DOHH2 (cell line): ENCODE measurements around the gene ZNF563.

Experiments
- H3F3A ChIP-seq: fragments of 200-600 bp; sonication (generic), shearing (Covaris generic); 2 replicates; pipeline ENCODE4 v1.6.0; 2016; ENCODE audit warnings: antibody characterized with exemption, mild to moderate bottlenecking; ENCODE audit not compliant: control insufficient read depth, insufficient read depth
- H3K27ac ChIP-seq: fragments of 200-600 bp; sonication (generic); 2 replicates; pipeline ENCODE4 v1.5.1; 2014; ENCODE audit warnings: low read depth, mild to moderate bottlenecking, low read length, moderate library complexity
- H3K27me3 ChIP-seq: fragments of 200-600 bp; sonication (generic); 2 replicates; pipeline ENCODE4 v1.6.1; 2014; ENCODE audit warnings: mild to moderate bottlenecking, low read length, mixed read lengths; ENCODE audit not compliant: control insufficient read depth
- H3K36me3 ChIP-seq: fragments of 200-600 bp; sonication (generic); 2 replicates; pipeline ENCODE4 v1.6.1; 2014; ENCODE audit warnings: mild to moderate bottlenecking, low read length, moderate library complexity, mixed read lengths; ENCODE audit not compliant: control insufficient read depth
- H3K4me1 ChIP-seq: fragments of 200-600 bp; sonication (generic); 2 replicates; pipeline ENCODE4 v1.6.1; 2014; ENCODE audit warnings: mild to moderate bottlenecking, low read length, mixed read lengths; ENCODE audit not compliant: control insufficient read depth
- H3K4me2 ChIP-seq: fragments of 200-600 bp; sonication (generic); 2 replicates; pipeline ENCODE4 v1.6.0; 2014; ENCODE audit warnings: mild to moderate bottlenecking, low read length, moderate library complexity
- H3K4me3 ChIP-seq: fragments of 200-600 bp; sonication (generic); 2 replicates; pipeline ENCODE4 v1.5.1; 2014; ENCODE audit warnings: mild to moderate bottlenecking, low read length, mixed read lengths
- H3K79me2 ChIP-seq: fragments of 200-600 bp; sonication (generic); 2 replicates; pipeline ENCODE4 v1.6.1; 2014; ENCODE audit warnings: mild to moderate bottlenecking, low read length, mixed read lengths; ENCODE audit not compliant: control insufficient read depth
- H3K9me2 ChIP-seq: fragments of 200-600 bp; sonication (generic); replicated peaks from 2 replicates; pipeline ENCODE4 v1.6.1; 2014; ENCODE audit warnings: mild to moderate bottlenecking, low read length, mixed read lengths; ENCODE audit not compliant: control insufficient read depth
- H3K9me3 ChIP-seq: fragments of 200-600 bp; sonication (generic); 2 replicates; pipeline ENCODE4 v1.6.1; 2014; ENCODE audit warnings: antibody characterized with exemption, low read length, mixed read lengths; ENCODE audit not compliant: control insufficient read depth, insufficient read depth
- H4K20me1 ChIP-seq: fragments of 200-600 bp; sonication (generic); 2 replicates; pipeline ENCODE4 v1.6.0; 2014; ENCODE audit warnings: low read depth, mild to moderate bottlenecking, antibody characterized with exemption, low read length, moderate library complexity; ENCODE audit not compliant: control insufficient read depth, insufficient read depth
- CTCF ChIP-seq: fragments of 200-600 bp; sonication (generic); IDR thresholded peaks from one replicate; pipeline ENCODE4 v1.5.1; 2014; ENCODE audit warnings: antibody characterized with exemption, mild to moderate bottlenecking, low read depth, low read length; ENCODE audit not compliant: poor library complexity, severe bottlenecking
- EZH2phosphoT487 ChIP-seq: fragments of 200-600 bp; sonication (generic); IDR thresholded peaks from 2 replicates; pipeline ENCODE4 v1.6.1; 2017; ENCODE audit warnings: borderline replicate concordance, mild to moderate bottlenecking, antibody characterized with exemption, low read length, moderate library complexity, mixed read lengths

Gene ZNF563

GRCh38 chr19:12284631-12285030 lies 48.8 kb downstream of the ZNF563 start:
- TF ChIP-seq CTCF (no peak), EZH2phosphoT487 (no peak)
- H3K9me3 ChIP-seq = 0 out of 2 replicates have a peak, but pooled peaks cover under 1% of the 10 kb centered on the region
- H3K27ac ChIP-seq = no peak overlapping the region
- no peaks in the 10 kb centered on the region for H3K9me2 ChIP-seq
- H3K79me2 ChIP-seq = peaks cover 18% of the 10 kb centered on the region
- H3F3A ChIP-seq = no peaks in the 10 kb centered on the region
- no peaks in the 10 kb centered on the region for H4K20me1 ChIP-seq
- H3K4me2 ChIP-seq = no peak overlapping the region
- H3K36me3 ChIP-seq = no peaks in the 10 kb centered on the region
- H3K4me1 ChIP-seq = no peaks in the 10 kb centered on the region
- H3K27me3 ChIP-seq = no peaks in the 10 kb centered on the region
- H3K4me3 ChIP-seq = no peak overlapping the region

- Histone ChIP-seq H3K4me1 (no peaks in the 10 kb centered on the region), H3F3A (no peaks in the 10 kb centered on the region), H3K79me2 (peaks cover 18% of the 10 kb centered on the region), H4K20me1 (no peaks in the 10 kb centered on the region), H3K27ac (no peak overlapping the region), H3K4me2 (no peak overlapping the region), H3K9me3 (0 out of 2 replicates have a peak, but pooled peaks cover 3% of the 10 kb centered on the region), H3K36me3 (no peaks in the 10 kb centered on the region), H3K9me2 (no peaks in the 10 kb centered on the region), H3K4me3 (no peak overlapping the region), H3K27me3 (no peaks in the 10 kb centered on the region)
- TF ChIP-seq EZH2phosphoT487 (no peak), CTCF (no peak)
Measured at GRCh38 chr19:12284226-12284625, 49.2 kb downstream of the ZNF563 start.

DNA sequence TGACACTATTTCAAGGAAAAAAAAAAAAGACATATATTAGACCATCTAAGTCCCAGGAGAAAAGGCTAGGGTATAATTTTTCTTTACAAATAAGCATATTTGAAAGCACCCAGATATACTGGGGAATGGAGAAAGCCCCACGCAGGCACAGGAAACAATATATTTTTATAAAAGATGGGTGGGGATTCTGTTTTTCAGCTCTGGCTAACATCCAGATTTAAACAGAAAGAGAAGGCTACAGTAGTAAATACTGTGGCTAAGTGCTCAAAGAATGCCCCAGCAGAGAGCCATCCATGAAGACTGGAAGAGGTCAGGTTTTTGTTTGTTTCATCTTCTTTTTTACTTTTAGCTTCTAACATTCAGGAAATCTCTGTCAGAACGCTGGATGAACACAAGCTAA lies 54.7 kb downstream of the ZNF563 start:
- TF ChIP-seq EZH2phosphoT487 (no peak), CTCF (no peak)
- H3K4me1 ChIP-seq = no peaks in the 10 kb centered on the region
- H4K20me1 ChIP-seq = no peaks in the 10 kb centered on the region
- no peak overlapping the region for H3K27ac ChIP-seq
- no peaks in the 10 kb centered on the region for H3K9me2 ChIP-seq
- peaks cover 14% of the 10 kb centered on the region for H3K36me3 ChIP-seq
- no peak overlapping the region for H3K4me3 ChIP-seq
- no peak overlapping the region for H3K4me2 ChIP-seq
- peaks cover 13% of the 10 kb centered on the region for H3K79me2 ChIP-seq
- H3F3A ChIP-seq = no peaks in the 10 kb centered on the region
- no peaks in the 10 kb centered on the region for H3K27me3 ChIP-seq
- H3K9me3 ChIP-seq = peaks cover 25% of the 10 kb centered on the region; the same call in 1 of the 2 replicates
